ENCODE results near the gene PKDCC.
A peak's percentile ranks its signal among the peaks of the same experiment; 100 is the strongest.
"Not testable (repeated sequence)": the region's sequence is repeated elsewhere in the genome, so short reads cannot be mapped to it uniquely, and the experiment has no call there.

PKDCC gene

DNA sequence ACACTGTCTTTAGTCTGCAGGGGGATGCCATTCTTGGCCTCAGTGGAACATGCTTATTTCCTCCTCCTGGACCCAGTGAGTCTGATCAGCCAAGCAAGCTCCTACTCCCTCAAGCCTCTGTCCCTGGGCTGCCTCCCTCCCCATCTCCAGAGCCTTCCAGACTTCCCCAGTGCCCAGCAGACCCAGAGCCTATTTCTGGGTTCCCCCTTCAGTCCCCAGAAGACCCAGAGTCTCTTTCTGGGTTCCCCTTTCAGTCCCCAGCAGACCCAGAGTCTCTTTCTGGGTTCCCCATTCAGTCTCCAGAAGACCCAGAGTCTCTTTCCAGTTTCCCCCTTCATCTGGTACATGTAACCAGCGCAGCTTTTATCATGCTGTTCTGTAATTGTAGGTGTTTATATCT lies 17.0 kb upstream of the PKDCC start:
- no peak for DNase-seq

DNA sequence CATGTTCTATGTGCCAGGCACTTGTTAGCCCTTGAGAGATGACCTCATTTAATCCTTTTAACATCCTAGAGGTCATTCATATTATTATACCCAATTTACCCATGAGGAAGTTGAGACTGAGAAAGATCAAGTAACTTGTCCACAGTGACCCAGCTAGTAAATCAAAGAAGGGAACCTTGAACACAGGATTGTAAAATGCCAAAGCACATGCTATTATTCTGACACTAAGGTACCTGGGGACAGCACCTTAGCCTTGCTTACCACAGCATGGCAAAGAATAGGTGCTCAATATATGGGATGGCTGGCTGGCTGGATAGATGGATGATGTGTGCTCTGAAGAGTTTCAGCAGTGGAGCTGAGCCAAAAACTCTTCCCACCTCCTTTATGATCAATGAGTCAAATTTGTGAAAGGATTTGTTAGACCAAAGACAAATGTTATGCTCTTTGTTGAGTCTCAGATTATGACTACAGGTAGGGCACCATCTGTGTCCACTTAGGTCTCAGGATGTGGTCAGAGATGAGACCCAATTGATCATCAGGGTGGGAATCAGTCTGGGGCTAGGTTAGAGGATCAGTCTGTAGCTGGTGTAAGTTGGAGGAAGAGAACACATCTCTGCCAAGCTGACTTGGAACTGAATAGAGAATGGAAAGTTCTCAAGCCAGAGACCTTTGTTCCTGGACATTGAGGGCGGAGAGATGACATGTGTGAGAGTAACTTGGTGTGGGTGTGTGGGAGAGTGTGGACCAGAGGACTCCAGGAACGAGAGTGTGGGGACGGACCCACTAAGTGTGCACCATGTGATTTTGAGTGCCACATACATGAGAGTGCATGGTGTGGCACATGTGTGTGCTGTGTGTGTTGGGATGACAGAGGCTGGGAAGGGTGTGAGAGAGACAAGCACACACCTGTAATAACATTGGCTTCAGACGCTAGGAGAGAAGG lies 16.3 kb upstream of the PKDCC start:
- no peak for DNase-seq

DNA sequence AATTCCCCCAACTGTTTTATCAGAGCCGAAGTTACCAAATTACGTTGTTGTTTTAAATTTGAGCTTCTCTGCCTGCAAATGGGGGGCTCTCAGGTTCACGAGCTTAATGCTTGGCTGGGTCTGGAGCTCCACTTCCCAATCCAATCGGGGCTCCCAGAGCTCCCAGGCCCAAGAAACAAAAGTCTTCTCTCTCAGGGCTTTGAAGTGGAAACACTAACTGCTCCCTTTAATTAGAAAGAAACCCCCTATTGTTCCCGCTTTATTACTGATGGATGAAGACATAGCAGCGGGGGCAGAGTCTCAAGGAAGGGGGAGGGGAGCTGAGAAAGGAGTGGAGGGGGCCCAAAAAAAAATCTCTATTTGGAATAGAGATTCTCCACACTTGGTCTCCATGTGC lies 15.6 kb upstream of the PKDCC start:
- DNase-seq = no peak

DNA sequence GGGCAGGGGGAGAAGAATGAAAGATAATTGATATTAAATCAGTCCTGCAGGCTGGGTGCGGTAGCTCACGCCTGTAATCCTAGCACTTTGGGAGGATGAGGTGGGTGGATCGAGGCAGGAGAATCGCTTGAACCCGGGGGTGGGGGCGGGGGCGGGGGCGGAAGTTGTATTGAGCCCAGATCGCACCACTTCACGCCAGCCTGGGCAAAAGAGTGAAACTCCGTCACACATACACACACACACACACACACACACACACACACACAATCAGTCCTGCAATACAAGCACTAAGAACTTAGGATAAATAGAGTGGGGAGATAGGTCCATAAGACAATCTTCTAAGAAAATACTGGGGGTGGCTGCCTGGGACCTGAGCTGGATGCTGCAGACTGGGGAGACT lies 15.1 kb upstream of the PKDCC start:
- no peak for DNase-seq

DNA sequence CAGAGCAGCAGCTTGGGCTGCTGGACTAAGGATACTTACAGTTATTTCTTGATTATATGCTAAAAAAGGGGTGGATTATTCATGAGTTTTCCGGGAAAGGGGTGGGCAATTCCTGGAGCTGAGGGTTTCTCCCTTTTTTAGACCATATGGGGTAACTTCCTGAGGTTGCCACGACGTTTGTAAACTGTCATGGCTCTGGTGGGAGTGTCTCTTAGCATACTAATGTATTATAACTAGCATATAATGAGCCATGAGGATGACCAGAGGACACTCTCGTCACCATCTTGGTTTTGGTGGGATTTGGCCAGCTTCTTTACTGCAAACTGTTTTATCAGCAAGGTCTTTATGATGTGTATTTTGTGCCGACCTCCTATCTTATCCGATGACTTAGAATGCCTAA lies 13.7 kb upstream of the PKDCC start:
- not testable (repeated sequence) for DNase-seq

DNA sequence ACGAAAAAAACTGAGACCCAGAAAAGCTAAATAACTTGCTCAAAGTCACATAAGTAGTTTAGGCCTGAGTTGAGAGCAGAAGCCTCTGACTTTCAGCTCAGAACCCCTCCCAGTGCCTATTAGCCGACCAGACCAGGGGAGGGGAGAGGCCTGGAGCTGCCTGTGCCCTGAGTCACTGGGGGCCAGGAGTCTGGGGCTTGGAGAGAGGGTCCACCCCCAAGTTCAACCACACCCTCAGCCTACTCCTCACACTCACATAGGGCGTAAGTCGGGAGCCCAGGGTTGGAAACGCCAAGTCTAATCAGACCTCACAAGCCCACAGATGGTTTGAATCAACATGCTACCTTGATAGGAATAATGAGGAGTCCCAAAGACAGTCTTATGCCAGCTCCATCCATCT lies 12.6 kb upstream of the PKDCC start:
- DNase-seq = no peak

DNA sequence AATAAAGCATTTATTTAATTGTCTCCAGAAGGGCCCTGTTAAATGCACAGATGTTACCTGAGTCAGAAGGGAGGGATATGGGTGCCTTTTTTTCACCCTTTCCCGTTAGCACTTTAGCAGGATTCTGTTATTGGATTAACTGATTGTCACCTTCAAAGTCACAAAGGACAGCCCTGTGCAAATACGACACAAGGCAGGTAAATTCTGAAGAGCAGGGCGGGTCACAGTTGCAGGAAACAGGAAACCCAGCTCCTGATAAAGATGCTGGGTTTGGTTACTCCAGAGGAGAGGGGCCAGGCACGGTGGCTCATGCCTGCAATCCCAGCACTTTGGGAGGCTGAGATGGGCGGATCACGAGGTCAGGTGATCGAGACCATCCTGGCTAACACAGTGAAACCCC lies 11.4 kb upstream of the PKDCC start:
- no peak for DNase-seq

DNA sequence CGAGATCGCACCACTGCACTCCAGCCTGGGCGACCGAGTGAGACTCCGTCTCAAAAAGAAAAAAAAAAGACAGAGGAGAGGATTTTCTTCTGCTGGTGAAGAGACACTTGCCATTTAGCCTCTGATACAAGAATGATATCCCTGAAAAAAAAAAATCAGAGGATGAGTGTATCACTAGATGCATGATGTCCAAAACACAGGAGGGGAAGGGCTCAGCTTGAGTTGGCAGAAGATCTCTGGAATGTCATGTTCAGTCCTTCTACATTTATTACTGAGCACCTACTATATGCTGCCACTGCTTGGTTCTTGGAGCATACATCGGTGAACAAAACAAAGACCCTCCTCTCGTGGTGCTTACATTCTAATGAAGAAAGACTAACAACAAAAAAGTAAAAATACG lies 10.9 kb upstream of the PKDCC start:
- DNase-seq = no peak

DNA sequence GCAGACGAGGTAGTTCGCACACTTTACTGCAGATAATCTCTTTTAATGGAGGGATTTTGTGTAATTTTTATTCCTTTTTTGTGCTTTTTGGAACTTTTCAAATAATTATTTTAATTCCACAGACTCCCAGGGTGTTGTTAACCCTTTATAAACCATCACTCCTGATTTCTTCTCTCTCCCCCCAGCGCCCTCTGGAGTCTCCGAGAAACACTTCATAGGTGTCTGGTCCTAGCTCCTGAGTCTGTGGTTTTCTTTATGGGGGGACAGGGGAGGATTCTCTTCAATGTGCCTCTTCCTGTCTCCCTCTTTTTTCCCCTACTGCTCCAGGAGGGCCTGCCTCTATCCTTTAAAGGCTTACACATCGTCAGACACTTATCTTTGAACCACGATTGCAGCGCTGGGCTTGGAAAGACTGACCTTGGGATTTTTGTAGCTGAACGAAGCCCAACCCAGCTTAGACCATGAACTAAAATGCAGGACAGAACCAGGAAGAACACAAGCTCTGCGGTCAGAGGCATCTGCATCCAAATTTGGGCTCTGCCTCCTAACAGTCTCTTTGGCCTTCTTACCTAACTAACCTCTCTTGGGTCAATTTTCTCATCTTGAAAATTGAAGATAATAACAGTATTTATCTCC lies 7.1 kb upstream of the PKDCC start:
- DNase-seq = no peak

DNA sequence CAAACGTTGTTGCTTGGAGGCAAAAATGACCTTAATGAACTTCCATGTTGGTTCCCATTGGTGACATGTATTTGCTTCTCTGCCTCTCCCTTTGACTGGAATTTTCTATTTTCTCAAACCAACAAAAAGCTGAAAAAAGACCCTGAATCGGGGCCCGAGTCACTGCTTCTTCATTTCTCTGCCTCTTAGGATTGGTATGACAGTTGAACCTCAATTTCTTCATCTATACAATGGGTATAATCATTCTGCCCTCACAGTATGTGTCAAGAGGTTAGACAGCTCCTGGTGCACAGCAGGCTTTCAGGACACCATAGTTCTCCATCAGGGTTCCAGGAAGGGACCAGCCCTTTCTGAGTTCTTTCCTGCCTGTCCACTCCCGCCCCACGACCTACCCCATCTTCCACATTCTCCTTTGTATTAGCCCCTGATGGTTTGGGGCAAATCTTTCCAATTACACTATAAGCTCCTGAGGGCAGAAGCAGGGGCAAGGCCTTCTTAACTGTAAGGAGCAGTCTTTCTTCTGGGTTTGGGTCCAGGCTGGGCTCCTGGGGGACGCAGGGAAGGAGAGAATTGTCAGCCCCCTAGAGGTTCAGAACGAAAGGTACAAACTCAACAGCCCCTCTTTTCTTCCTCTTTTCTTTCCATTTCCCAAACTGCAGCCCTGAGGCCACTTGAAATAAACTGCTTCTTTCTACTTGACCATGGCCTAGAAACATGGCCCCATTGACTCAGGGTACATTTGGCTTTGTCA lies 6.3 kb upstream of the PKDCC start:
- DNase-seq = no peak

DNA sequence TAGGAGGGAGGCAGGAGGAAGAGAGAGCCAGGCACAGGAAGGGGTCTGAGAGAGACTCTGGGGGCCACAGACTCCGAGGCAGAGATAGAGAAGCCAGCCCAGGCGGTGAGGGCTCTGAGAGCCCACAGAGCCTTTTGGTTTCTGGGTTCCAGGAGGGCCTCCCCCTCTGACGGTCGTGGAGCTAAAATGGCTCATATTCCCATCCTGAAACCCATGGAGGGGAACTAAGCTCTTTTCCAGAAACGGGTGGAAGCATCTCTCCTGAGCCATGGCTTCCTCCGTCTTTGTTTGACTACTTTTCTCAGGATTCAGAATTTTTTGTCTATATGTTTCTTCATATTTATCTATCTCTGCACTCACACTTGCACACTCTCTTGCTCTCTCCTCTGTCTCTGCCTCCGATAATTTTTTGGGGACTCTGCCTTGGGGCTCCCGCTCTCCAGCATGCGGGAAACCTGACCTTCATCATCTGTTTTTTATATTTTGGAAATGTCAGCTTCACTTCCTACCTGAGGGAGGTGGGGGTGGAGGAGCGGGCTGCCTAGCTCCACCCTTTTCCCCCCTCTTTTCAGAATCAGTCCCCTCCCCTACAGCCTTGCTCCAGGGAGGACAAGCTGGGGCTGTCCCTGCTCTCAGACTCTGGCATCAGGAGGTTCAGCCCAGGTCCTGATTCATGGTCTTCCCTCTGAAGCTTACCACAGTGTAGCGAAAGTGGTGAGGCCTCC lies 5.0 kb upstream of the PKDCC start:
- DNase-seq = no peak

DNA sequence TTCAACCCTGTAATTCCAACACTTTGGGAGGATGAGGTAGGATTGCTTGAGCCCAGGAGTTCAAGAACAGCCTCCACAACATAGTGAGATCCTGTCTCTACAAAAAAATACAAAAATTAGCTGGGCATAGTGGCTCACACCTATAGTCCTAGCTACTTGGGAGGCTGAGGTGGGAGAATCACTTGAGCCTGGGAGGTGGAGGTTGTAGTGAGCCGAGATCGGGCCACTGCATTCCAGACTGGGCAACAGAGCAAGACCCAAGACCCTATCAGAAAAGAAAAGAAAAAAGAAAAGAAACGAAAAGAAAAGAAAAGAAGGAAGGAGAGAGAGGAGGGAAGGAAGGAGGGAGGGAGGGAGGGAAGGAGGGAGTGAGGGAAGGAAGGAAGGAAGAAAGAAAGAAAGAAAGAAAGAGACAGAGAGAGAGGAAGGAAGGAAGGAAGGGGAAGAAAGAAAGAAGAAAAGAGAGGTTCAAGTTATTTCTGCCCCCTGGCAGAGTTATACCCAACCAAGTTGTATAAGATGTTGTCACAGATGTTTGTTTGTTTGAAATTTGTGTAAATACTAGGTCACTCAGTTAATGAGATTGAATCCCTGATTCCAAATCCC lies 3.9 kb upstream of the PKDCC start:
- no peak for DNase-seq

DNA sequence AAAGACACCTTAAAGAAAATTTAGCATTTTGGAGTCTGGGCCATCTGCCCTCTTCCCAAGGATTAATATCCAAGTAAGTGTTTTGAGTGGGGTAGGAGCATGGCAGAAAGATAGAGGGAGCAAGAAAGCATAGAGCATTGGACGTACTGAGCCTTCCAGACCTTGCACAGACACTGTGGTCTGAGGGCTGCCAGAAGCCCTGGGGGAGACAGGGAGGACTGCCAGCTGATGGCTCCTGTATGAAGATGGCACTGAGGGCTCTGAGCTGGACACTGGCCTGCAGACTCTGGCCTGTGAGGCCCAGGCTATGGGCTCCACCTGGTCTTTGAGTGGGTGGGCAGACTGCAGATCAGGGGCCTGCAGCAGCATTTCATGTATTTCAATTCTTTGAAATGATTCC lies 2.9 kb upstream of the PKDCC start:
- no peak for DNase-seq

DNA sequence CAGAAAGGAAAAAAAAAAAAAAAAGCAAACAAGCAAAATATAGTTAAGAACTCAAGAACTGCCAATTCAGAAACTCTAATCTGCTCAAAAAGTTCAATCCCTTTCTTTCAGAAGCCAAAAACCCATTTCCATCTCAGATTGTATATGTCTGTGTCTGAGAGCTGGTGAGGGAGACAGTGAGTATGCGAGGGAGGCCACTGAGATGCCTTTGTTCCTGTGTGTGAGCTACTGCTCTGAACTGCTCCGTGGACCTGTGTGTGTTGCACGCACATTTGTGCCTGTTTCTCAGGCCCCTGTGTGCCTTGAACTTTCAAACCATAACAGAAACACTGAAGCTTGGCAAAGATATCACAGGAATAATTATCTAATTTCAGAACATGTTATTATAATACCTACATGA lies 2.5 kb upstream of the PKDCC start:
- DNase-seq = no peak

DNA sequence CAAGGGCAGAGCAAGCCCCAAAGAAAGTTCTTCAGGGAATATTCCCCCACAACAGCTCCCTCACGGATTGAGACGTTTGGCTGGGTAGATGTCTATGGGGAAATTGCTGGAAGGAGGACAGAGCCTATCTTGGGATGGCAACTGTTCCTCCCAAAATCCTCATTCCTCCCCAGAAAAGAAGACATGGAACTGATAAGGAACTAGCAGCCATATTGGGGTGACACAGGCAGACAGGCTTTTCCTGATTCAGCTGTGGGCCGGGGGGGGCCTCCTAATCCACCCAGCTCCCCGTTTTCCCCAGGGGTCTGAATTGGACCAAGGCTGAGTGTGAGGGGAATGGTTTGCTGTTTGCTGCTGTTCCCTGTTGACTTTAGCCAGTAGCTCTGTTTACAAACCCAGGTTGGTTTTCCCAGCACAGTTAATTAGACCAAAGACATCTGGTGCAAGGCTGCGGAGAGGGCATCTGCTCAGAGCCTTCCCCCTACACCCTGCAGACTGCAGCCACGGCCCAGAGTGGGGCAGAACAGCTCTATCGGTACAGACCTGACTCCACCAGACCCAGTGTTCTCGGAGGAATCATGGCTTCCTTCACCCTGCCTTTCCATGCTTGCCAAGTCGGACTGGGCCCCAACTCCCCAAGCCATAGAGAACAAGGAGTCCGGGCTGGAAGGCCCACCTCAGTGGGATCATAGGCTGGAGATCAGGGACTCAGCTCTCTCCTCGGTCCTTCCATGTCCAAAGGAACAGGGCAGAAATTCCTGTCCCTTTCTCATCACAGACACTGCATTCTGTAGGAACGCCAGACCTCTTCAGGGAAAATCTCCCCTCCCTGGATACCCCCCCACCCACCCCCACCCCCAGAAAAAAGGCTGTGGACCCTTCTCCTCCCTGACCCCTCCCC lies 1.7 kb upstream of the PKDCC start:
- DNase-seq = no peak

DNA sequence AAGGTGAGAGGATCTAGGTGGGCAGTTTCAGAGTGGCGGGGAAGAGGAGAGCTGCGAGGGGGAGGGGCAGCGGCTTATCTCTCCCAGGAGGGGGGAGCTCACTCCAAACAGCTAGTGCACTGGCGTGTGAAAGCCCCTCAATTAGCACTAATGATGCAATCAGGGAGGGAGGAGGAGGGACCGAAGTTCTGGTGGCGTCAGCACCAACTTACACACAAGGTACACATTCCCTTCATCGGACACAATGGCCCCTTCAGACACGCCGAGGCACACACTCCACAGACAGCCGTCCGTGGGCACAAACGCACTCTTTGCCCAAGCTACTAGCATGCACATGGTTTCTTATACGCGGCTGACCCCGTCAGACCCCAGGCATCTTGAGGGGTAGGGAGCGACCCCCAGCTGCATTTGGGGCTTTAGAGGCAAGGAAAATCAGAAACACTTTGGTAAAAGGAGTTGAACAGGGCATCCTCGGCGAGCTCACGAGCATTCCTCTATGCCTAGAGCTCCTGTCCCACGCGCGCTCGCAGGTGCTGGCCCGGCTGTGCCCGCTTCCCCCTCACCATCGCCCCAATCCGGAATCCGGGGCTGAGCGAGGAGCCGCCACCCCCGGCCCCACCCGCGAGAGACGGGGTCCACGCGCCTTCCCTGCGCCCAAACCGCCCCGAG lies 868 bp upstream of the PKDCC start:
- DNase-seq = peak; percentile 21

DNA sequence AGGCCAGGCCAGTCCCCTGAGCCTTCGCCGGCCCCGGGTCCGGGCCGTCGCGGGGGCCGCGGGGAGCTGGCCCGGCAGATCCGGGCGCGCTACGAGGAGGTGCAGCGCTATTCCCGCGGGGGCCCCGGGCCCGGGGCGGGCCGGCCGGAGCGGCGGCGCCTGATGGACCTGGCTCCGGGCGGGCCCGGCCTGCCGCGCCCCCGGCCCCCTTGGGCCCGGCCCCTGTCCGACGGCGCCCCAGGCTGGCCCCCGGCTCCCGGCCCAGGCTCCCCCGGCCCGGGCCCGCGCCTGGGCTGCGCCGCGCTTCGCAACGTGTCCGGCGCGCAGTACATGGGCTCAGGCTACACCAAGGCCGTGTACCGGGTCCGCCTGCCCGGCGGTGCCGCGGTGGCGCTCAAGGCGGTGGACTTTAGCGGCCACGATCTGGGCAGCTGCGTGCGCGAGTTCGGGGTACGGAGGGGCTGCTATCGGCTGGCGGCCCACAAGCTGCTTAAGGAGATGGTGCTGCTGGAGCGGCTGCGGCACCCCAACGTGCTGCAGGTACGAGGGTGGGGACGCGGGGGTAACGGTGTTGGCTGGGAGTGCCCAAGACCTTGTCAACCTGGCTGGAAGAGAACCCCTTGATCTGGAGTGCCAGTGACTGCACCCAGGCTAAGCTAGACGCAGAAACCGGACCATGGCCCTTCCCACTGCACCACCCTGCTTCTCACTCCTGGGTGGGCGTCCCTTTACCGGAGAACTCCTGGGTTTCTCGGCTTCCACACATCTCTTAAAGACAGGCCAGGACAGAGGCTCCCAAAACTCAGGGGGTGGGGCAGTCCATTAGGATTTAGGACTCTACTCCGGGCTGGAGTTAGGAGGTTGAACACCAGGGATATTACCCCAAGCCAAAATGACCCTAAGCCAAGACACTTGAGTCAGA lies 739 bp downstream of the PKDCC start:
- no peak for DNase-seq

DNA sequence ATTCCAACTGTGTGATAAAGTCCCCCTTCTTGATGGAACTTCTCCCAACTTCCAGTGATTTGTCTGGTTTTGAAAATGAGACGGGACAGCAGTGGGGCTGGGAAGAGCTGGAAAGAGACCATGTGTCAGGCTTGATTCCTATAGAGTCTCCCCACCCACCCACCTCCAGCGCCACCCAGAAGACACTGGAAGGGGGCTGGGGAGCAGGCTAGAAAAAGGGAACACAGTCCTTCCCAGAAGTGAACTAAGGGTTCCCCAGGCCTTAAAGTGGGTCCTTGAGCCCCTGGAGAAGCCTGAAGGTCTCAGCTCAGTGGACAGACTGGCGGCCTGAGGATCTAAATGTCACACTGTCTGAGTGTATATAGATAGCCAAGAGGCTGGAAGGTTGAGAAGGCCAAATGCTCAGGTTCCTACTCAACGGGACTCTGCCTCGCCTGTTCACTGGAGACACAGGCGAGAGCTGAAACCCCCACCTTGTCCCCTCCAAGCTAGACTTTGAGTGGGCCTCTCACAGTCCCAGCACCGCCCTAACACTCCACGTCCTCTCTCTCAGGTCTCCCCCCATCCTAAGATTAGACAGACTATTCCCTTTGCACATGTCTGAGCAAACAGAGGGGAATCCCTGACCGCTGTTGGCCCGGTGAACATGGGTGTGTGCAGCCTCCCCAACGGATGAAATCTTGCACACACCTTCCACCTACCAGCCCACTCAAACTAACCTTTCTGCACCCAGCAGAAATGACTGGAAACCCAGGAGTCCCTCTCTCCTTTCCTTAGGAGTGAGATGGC lies 1.6 kb downstream of the PKDCC start:
- no peak for DNase-seq
